H7 (cell line): Measurements from ENCODE around the gene VCL. TPM values are rescaled to one million over a fixed set of nuclear protein-coding genes. Genes with fewer than 3 reads are reported as not detected.

Experiments used
- DNase-seq: peaks from one replicate; pipeline ENCODE4 v3.0.0; 2012
- H3K27me3 ChIP-seq: 2 replicates; pipeline ENCODE4 v1.6.0; 2011; ENCODE audit warnings: mild to moderate bottlenecking, low read length; ENCODE audit not compliant: control insufficient read depth, insufficient read depth
- H3K36me3 ChIP-seq: replicated peaks from 2 replicates; pipeline ENCODE4 v1.5.1; 2011; ENCODE audit warnings: low read length; ENCODE audit not compliant: control insufficient read depth, insufficient read depth
- H3K4me3 ChIP-seq: 2 replicates; pipeline ENCODE4 v1.5.1; 2011; ENCODE audit warnings: low read depth, mild to moderate bottlenecking, control low read depth, low read length, moderate library complexity; ENCODE audit not compliant: insufficient read depth
- total RNA-seq: library from RNA; depleted of rRNA; stranded (reverse); fragments of >200 nt; shearing (Covaris generic); gene quantifications from 2 replicates; pipeline ENCODE4 v1.2.3, GENCODE V29; 2014

Gene VCL
- total RNA-seq, 1 experiment from 2014 or later: 194 TPM

DNA sequence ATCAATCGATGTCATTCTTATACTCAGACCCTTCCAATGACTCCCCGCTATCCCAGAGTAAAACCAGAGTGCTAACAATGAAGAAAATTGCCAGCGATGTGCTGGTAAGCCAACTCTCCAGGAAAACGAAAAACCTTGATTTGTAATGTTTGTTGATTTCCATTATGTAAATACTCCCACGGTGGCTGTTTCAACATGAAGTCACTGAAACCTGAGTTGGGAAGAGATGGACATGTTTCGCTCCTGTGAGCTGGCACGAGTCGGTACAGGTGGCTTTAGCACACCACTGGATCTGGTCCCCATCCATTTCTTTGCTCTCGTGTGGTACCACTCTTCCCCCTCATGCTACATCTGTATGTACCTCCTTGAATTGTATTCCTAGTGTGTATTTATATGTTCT is 99.9 kb downstream of the VCL start:
- H3K4me3 ChIP-seq: no peak overlapping the region
- no peak for DNase-seq
- H3K36me3 ChIP-seq: peaks cover 60% of the 10 kb centered on the region
- H3K27me3 ChIP-seq: no peaks in the 10 kb centered on the region

DNA sequence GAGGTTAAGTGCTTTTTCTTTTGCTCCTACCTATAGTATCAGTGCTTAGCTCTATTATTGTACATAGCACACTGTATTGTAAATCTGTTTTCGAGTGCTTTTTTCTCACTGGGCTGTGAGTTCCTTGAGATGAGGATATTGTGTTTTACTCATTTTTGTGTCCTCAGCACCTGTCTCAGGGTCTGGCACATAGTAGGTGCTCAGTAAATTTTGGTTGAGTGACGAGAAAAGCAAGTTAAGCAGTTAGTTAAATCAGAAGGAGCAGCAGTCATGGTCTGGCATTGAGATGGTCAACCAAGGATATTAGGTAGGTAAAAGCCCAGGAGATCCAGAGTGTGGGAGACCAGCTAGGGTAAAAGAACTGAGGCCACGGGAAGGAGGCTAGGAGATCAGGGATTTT is 101.5 kb downstream of the VCL start:
- peaks cover 58% of the 10 kb centered on the region for H3K36me3 ChIP-seq
- no peaks in the 10 kb centered on the region for H3K27me3 ChIP-seq
- no peak overlapping the region for H3K4me3 ChIP-seq
- DNase-seq: no peak

GRCh38 chr10:74099836-74100235 is 101.9 kb downstream of the VCL start:
- Histone ChIP-seq H3K27me3 (no peaks in the 10 kb centered on the region), H3K4me3 (no peak overlapping the region), H3K36me3 (peaks cover 59% of the 10 kb centered on the region)
- no peak for DNase-seq

DNA sequence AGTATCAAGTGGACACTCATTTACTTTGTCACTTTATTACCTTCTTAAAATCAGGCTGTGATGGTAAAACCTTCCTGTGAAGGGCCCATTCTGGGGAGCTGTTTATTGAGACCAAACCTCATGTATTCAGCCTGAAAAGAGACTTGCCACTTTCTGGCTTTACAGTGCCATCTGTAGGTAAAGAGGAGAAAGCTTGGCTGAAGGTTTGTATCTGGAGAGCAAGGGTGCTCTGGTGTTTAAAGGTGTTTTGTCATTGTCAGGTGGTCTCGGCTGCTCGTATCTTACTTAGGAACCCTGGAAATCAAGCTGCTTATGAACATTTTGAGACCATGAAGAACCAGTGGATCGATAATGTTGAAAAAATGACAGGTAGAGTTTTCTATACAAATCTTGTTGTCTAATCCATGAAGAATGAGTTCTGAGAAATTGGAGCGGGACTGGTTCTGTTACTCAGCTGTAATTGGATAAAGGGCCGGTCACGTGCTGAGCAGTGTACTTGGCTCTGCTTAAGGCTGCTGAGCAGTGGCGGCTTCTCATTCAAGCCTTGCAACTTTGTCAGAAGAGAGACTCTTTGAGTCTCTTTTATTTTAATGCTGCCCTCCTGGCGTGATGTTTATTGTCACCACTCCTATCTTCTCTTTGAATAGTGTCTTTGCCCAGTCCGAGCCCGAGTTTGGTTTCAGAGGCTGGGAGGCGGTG is 105.8 kb downstream of the VCL start:
- DNase-seq: peak; percentile 58
- Histone ChIP-seq H3K27me3 (no peaks in the 10 kb centered on the region), H3K36me3 (peaks cover 59% of the 10 kb centered on the region), H3K4me3 (no peak overlapping the region)

GRCh38 chr10:74104480-74104879 is 106.6 kb downstream of the VCL start:
- DNase-seq: no peak
- no peaks in the 10 kb centered on the region for H3K27me3 ChIP-seq
- peaks cover 59% of the 10 kb centered on the region for H3K36me3 ChIP-seq
- H3K4me3 ChIP-seq: no peak overlapping the region

DNA sequence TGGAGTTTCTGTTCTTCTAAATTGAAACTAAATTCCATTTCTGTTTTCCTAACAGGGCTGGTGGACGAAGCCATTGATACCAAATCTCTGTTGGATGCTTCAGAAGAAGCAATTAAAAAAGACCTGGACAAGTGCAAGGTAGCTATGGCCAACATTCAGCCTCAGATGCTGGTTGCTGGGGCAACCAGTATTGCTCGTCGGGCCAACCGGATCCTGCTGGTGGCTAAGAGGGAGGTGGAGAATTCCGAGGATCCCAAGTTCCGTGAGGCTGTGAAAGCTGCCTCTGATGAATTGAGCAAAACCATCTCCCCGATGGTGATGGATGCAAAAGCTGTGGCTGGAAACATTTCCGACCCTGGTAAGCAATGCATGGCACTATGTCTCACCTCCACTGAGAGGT is 107.1 kb downstream of the VCL start:
- Histone ChIP-seq H3K36me3 (peaks cover 58% of the 10 kb centered on the region), H3K4me3 (no peak overlapping the region), H3K27me3 (no peaks in the 10 kb centered on the region)
- no peak for DNase-seq

DNA sequence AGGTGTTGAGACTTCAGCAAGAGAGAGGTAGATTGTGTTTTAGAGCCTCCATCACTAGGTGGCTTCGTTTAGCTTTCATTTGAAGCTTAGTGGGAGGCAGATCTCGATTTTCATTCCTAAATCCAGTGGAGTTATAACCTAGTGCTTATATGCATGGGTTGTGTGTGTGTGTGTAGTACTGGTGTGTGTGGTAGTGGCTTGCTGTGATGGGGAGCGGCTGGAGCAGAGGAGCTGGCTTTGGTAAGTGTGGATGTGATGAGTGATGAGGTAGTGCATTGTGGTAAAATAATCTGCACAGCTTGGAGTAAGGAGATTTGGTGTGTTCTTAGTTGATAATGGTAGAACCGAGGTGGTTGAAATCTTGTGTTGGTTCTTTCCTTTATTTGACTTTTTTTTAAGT is 109.5 kb downstream of the VCL start:
- no peak for DNase-seq
- Histone ChIP-seq H3K4me3 (no peak overlapping the region), H3K27me3 (no peaks in the 10 kb centered on the region), H3K36me3 (peaks cover 70% of the 10 kb centered on the region)

GRCh38 chr10:74109452-74109851 is 111.5 kb downstream of the VCL start:
- no peak for DNase-seq
- Histone ChIP-seq H3K4me3 (no peak overlapping the region), H3K27me3 (no peaks in the 10 kb centered on the region), H3K36me3 (peaks cover 79% of the 10 kb centered on the region)

GRCh38 chr10:74110120-74110519 is 112.2 kb downstream of the VCL start:
- no peak overlapping the region for H3K4me3 ChIP-seq
- H3K36me3 ChIP-seq: peaks cover 79% of the 10 kb centered on the region
- DNase-seq: no peak
- no peaks in the 10 kb centered on the region for H3K27me3 ChIP-seq

DNA sequence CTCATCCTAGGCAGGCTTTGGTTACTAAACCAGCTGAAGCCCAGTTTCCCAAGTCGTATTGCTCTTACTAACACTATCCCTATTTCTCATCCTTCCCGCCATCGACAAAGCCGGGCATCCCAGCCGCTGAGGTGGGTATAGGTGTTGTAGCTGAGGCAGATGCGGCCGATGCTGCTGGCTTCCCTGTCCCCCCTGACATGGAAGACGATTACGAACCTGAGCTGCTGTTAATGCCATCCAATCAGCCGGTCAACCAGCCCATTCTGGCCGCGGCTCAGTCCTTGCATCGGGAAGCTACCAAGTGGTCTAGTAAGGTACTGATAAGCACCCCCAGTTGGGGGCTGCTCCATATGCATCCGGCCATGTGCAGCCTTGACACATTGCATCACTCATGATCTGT is 113.9 kb downstream of the VCL start:
- DNase-seq: no peak
- Histone ChIP-seq H3K4me3 (no peak overlapping the region), H3K27me3 (no peaks in the 10 kb centered on the region), H3K36me3 (peaks cover 76% of the 10 kb centered on the region)

GRCh38 chr10:74113546-74113945 is 115.6 kb downstream of the VCL start:
- DNase-seq: no peak
- H3K36me3 ChIP-seq: peaks cover 76% of the 10 kb centered on the region
- no peaks in the 10 kb centered on the region for H3K27me3 ChIP-seq
- H3K4me3 ChIP-seq: no peak overlapping the region

DNA sequence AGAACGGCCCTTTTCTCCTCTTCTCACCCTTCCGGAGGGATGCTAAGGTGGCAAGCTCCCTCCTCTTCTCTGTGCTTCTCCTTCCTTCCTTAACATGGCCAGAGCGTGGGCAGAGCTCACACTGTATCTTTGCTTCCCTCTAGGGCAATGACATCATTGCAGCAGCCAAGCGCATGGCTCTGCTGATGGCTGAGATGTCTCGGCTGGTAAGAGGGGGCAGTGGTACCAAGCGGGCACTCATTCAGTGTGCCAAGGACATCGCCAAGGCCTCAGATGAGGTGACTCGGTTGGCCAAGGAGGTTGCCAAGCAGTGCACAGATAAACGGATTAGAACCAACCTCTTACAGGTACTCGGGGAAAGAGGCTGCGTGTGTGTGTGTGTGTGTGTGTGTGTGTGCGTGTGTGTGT is 116.1 kb downstream of the VCL start:
- DNase-seq: no peak
- Histone ChIP-seq H3K36me3 (peaks cover 78% of the 10 kb centered on the region), H3K27me3 (no peaks in the 10 kb centered on the region), H3K4me3 (no peak overlapping the region)

DNA sequence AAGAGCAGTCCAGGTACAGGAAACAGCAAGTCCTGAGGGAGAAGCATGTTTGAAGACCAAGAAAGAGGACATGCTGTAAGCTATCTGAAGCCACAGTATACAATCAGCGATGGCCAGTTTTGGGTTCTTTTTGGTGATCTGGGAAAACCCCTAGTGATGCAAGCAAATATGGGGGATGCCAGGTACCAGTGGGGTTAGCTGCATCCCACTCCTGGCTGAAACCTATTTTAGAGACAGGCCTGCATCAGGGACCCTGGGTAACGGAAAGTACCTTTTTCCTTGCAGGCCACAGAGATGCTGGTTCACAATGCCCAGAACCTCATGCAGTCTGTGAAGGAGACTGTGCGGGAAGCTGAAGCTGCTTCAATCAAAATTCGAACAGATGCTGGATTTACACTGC is 119.8 kb downstream of the VCL start:
- Histone ChIP-seq H3K4me3 (no peak overlapping the region), H3K36me3 (peaks cover 51% of the 10 kb centered on the region), H3K27me3 (no peaks in the 10 kb centered on the region)
- DNase-seq: no peak

DNA sequence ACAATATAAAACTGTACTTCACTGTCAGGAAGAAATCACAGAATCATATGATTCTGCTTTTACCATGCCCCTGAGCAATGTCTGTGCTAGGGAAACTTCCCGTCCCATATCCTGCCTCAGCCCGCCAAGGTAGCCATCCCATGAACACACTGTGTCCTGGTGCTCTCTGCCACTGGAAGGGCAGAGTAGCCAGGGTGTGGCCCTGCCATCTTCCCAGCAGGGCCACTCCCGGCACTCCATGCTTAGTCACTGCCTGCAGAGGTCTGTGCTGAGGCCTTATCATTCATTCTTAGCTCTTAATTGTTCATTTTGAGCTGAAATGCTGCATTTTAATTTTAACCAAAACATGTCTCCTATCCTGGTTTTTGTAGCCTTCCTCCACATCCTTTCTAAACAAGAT is 120.9 kb downstream of the VCL start:
- Histone ChIP-seq H3K27me3 (no peaks in the 10 kb centered on the region), H3K36me3 (peaks cover 42% of the 10 kb centered on the region), H3K4me3 (no peak overlapping the region)
- DNase-seq: no peak

DNA sequence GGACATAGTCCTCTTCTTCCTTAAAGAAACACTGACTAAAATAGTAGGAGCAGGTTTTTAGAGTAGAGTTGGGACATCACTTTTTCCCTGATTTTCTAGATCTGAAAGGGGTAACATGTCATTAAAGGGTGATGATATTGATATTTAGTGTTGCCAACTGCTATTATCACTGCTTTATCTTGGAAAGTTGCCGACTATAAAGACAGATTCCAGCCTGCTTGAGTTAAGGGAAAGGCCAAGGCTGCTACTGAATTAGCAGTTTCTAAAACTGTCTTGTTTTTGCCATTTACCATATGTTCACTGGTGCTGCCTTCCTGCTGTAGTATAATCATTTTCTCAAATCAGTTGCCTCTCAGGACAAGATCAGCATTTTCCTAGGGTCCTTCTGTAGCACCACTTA is 123.0 kb downstream of the VCL start:
- Histone ChIP-seq H3K4me3 (no peak overlapping the region), H3K36me3 (peaks cover 29% of the 10 kb centered on the region), H3K27me3 (no peaks in the 10 kb centered on the region)
- DNase-seq: no peak

GRCh38 chr10:74121368-74121767 is 123.5 kb downstream of the VCL start:
- Histone ChIP-seq H3K4me3 (no peak overlapping the region), H3K27me3 (no peaks in the 10 kb centered on the region), H3K36me3 (peaks cover 29% of the 10 kb centered on the region)
- DNase-seq: no peak
